HG03439 (cell line): Measurements from ENCODE around the gene LRRC3.

Source experiments
- ATAC-seq: cut with Tn5 transposase; IDR thresholded peaks from one replicate; pipeline ENCODE4 v1.9.1; 2021; ENCODE audit warnings: mild to moderate bottlenecking, moderate library complexity; ENCODE audit not compliant: unreplicated experiment

The LRRC3 gene

GRCh38 chr21:44438531-44439210 lies 16.6 kb upstream of the LRRC3 start:
- no peak for ATAC-seq

- no peak for ATAC-seq
Measured at GRCh38 chr21:44439211-44439600, 16.1 kb upstream of the LRRC3 start.

- ATAC-seq, result no peak
Measured at GRCh38 chr21:44440241-44441040, 14.9 kb upstream of the LRRC3 start.

GRCh38 chr21:44441041-44441400 lies 14.3 kb upstream of the LRRC3 start:
- no peak for ATAC-seq

GRCh38 chr21:44441581-44442265 lies 13.6 kb upstream of the LRRC3 start:
- no peak for ATAC-seq

GRCh38 chr21:44442266-44443125 lies 12.8 kb upstream of the LRRC3 start:
- no peak for ATAC-seq

- no peak for ATAC-seq
Measured at GRCh38 chr21:44443291-44443890, 11.9 kb upstream of the LRRC3 start.

GRCh38 chr21:44443891-44444285 lies 11.4 kb upstream of the LRRC3 start:
- no peak for ATAC-seq

- ATAC-seq, result no peak
Measured at GRCh38 chr21:44444286-44444931, 10.9 kb upstream of the LRRC3 start.

- ATAC-seq, result no peak
Measured at GRCh38 chr21:44445145-44445812, 10.0 kb upstream of the LRRC3 start.

GRCh38 chr21:44448651-44449131 lies 6.6 kb upstream of the LRRC3 start:
- ATAC-seq, result no peak

- no peak for ATAC-seq
Measured at GRCh38 chr21:44449473-44450363, 5.6 kb upstream of the LRRC3 start.

- no peak for ATAC-seq
Measured at GRCh38 chr21:44450402-44450801, 4.9 kb upstream of the LRRC3 start.

GRCh38 chr21:44450999-44451398 lies 4.3 kb upstream of the LRRC3 start:
- ATAC-seq, result no peak

- ATAC-seq, result no peak
Measured at GRCh38 chr21:44453120-44453519, 2.2 kb upstream of the LRRC3 start.

GRCh38 chr21:44454058-44454457 lies 1.3 kb upstream of the LRRC3 start:
- ATAC-seq, result no peak

- ATAC-seq, result no peak
Measured at GRCh38 chr21:44455524-44456213, 359 bp downstream of the LRRC3 start.
